NCI-H128 (cell line): Measurements from ENCODE around the gene COL6A3.
"Not testable (repeated sequence)": the region's sequence is repeated elsewhere in the genome, so short reads cannot be mapped to it uniquely, and the experiment has no call there.

Experiments
- DNase-seq: peaks from one replicate; lab custom pipeline; 2025; ENCODE audit not compliant: unreplicated experiment; lab: John Stamatoyannopoulos, UW

Gene COL6A3

DNA sequence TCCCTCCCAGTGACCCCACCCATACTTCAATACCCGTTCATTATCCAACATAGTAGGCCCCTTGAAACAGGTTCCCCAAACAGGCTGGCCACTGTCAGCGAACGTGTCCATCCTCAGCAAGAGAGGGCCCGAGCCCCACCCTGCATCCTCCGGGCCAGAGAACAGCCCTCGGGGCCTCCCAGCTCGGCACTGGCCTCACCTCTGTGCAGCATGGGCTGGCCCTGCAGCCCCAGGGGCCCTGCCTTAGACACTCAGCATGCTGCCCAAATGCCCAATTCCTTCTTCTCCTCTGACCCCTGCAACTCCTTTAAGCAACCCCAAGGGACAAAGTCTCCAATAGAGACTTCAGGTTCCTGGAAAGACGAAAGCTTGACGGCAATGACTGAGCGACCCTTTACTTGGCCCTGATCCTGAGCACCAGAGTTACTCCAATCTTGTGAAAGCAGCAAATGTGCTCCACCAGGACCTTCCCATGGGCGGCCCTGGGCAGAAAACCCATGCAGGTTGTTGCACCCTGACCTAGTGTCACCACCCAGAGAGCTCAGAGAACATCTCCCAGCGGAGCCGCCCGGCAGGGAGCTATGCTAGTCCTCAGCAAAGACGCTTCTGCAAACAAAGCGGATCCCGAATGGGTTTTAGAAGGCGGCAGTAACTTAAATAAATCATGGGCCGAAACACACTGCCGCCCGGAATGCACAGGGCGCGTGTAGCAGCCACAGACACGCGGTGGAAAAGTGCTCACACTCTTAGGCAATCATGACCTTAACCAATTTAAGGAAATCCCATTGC is 782 bp downstream of the COL6A3 start:
- no peak for DNase-seq

DNA sequence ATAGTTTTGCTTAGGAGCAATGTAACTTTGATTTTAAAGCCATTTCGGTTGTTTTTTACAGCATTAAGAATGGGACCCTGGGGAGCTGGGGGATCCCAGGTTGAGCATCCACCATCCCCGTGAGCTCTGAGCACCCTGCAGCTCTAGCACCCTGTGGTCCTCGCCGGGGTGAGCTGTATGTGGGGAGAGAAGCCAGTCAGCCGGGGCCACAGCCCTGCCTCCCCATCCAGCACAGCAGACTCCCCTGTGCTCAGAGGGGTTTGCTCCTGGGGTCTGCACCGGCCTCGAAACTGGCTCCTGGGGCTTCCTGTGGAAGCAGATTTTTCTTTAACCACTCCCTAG is 1.3 kb downstream of the COL6A3 start:
- DNase-seq = no peak

DNA sequence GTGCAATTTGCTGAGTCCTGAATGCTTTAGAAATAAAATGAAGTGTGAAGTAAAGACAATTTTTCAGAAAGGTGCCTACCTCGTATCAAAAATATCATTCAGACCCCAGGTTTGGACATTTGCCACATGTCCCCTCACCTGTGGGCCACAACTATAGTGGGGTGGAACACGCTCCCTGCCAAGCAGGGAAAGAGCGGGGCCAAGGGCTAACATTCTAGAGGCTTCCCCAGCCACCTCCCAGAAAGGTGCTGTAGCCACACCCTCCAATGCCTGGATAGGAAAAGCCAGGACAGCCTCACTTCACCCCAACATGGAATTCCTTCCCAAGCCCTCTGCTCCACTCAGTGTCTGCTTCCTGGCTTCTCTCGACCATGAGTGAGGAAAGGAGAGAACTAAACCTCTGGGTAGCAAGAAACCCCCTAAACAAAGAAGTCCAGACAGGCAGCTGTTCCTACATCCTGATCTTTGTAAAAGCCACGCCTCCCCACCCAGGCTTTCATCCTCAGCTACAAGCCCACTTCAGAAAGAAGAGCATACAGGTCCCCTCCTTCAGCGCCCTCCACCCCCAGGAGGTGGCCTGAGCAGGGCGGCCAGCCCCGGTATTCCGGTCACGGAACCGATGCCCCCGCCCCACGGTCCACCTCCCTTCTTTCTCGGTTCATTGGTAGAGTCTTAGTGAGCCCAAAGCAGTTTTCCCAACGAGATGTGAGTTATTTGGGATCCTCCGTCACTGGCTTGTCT is 2.1 kb downstream of the COL6A3 start:
- no peak for DNase-seq

DNA sequence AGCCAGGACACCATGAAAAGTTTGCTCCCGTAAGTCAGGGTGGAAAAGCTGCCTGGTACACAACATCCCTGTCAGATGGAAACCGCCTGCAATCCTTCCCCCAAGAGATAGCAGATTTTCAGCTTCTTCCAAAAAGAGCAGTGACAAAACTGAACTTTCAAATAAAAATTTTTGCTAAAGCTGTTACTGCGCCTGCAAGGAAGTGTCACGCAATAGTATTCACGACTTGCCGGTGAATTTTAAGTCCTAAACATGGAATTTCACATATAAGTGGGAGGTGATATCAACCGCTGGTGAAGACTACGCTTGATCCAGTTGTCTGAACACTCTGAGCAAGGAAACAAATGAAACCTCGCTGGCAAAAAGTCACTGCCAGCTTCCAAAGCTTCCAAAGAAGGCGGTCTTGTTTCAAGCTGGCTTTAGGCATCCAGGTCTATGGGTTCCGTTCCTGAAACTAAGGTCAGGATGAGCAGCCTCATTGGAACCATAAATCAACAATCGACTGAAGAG is 2.8 kb downstream of the COL6A3 start:
- DNase-seq = no peak

DNA sequence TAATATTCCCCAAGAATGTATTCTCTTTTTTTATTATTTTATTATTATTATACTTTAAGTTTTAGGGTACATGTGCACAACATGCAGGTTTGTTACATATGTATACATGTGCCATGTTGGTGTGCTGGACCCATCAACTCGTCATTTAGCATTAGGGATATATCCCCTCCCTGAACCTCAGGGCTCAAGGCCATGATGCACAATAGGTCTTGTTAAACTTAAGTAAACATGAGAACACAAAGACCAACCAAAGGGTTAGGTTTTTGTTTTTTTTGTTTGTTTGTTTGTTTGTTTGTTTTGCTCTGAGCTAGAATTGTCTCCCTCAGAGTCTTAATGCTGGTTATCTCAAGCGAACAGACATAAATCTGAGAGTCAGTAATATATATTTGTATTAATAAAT is 4.7 kb downstream of the COL6A3 start:
- DNase-seq = not testable (repeated sequence)

DNA sequence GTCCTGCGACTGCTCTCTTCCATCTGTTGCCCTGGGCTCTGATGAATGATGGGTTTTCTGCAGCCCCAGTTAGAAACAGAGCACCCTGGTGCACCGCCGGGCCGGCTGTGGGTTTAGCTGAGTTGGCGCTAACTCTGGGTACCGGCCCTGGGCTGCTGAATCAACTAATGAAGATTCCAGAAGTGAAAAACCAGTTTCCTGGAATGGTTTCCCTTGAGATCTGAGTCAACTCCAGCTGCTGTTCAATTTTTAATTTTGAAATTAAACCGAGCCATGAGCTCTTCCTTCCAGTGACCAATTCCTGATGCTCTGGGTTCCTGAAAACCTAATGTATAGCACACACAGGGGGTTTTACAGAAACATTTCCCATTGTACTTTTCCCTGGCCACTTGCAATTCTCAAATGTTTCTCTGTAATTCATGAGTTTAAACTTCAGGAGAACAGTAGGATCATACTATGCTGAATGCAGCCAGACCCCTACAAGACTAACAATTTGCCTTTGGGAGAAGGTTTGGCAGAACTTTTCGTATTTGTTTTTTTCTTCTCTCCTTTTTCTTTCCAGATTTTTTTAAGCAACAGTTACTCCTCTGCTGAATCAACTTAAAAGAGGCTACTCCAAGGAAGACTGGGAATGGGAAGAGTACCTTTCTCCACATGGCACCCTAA is 5.5 kb downstream of the COL6A3 start:
- no peak for DNase-seq

DNA sequence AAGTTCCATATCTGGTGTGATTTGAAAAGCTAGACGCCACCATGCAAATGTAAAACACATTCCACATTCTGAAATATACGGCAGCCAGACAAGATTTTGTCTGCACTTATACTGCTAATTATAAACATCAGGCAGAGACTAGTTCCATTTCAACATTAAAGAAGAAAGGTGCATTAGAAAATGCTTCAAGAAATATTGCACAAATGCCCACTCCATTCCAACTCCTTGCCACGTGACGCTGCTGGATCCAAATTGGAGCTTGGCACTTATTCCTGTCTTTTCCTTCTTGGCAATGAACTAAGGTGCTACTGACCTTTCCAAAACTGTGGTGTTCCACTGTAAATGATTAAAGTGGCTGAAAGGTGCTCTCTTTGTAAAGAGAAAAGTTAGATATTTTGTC is 6.3 kb downstream of the COL6A3 start:
- DNase-seq = no peak

DNA sequence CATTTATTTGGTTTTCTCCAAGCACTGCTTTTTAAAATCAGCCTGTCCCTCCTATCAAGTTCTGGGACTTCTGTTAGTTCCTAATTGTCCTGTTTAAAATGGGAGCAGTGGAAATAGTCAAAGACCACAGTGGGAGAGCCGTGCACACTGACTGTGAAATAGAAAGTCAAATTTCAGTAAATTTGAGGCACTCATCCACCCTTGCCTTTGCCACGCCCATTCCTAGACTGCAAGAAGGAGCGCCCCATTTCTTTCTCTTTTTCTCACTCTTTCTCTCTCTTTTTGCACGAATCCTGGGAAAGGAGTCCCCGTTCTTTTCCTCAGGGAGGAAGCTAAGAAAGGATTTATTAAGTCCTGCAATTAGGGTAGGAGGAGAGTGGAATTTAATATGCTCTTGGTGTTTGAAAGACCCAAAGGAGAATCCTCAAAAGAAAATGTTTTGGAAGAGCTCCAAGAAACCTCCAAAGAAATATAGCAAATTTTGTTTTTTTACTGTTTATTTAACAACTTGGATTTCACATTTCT is 7.5 kb downstream of the COL6A3 start:
- DNase-seq = no peak

DNA sequence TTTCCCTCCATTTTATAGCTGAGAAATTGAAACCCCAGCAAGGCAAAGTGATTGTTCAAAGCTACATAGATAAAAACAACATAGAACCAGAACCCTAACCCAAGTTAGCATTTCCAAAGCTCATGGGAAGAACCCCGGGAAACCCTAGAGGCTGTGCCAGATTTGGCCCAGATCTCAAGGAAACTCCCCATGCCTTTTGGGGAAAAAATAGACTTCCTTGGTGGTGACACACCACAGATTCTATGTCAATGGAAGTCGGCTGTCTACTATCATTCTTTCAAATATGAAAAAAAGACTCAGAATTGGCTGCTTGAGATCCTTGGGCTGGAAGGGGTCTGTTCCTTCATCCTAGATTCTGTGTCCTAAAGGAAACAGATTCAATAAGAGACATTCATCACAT is 8.4 kb downstream of the COL6A3 start:
- DNase-seq = no peak

DNA sequence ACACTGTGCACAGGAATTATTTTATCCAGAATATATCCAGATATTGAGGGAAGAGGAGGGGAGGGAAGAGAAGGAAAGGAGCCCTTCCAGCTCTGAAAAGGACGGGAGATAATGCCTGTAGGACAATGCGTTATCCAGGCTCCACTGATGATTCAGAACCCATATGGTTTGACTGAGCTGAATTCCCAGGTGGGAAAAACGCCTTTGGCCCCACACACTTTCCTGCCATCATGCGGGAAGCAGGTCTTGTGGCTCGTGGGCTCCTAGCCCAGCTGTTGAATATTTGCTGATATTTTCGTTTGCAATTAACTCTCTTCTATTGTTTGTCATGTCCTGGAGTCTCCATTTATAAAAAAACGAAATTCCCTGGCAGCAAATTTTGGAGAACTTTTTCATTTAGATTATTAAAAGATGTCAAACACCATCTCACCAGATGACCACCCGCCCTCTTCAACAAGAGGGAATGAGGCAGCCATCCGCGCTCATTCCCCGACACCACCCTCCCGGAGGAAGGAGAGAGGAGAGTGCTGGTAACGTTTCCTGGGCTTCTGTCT is 8.9 kb downstream of the COL6A3 start:
- DNase-seq = no peak

DNA sequence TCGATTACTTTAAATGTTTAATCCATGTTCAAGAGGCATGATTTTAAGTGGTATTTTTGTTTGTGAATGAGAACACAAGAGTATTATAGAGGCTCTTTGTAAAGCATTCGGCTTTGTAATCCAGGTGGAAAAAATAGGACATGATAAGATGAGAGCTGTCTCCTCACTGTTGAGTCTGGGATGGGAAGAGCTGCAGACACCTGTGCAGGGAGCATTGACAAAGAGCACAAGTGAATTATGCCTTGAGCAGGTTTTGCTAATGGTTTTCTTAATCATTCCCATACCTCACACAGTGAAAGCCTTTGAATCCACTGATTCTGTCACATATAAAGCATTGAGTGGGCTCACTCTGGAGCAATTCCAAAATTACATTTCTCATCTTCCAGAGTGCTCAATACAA is 9.6 kb downstream of the COL6A3 start:
- no peak for DNase-seq

DNA sequence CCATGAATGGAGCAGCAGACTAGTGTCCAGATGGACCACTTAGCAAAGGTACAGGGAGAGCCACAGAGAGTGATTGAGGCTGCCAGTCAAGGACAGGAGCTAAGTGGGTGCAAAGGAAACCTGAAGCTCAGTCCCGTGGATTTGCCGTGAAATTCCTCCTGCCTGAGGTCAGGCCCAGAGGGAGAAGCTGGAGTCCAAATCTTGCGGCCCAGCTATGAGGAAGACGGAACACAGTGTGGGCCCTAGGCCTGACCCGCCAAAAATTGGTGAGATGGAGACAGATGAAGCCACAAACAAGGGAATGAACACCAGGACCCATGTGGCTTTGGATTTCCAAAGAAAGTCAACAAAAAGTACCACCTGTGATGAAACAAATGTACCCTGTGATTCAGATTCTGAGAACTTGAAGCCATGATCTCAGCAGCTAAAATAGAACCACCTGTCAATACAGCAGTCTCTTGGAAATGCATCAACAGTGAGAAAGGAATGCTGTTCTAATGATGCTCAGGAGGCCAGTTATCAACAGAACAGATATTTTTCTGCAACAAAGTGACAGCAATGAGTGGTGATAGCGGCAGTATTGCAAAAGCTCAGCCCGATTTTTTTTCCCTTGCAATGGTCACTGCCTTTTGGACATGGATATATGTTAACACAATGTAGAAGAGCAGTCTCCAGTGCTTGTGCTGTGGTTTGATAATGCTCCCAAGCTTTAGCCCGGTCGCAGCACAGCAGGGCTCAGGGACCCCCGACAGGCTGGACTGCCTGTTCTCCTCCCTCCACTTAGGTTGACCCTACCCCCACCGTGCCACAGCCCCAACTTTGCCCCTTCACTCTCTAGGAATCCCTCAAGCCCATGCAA is 10.7 kb downstream of the COL6A3 start:
- no peak for DNase-seq

DNA sequence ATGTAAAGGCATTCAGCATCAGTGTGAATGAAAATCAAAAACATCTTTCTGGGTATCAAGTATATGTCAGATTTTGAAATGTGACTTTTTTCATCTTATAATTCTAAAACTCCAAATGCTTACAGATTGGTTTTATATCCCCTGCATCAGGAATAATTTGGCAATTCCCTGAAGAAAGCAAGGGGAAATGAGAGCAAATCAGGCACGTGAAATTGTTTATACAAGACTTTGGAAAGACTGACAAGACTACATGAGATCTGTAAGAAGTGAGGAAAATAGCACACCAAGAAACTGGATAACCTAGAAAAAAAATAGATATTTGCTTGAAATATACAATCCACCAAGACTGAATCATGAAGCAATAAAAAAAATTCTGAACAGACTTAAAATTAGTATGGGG is 13.8 kb downstream of the COL6A3 start:
- DNase-seq = no peak

DNA sequence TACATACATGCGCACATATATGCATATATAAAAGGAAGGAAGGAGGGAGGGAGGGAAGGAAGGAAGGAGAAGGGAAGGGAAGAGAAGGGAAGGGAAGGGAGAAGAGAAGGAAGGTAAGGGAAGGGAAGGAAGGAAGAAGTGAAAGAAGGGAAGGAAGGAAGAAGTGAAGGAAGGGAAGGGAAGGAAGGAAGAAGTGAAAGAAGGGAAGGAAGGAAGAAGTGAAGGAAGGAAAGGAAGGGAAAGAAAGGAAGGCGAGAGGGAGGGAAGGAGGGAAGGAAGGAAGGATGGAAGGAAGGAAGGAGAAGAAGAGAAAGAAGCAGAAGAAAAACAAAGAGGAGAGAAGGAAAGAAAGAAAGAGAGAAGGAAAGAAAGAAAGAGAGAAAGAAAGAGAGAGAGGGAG is 16.9 kb downstream of the COL6A3 start:
- DNase-seq = no peak

DNA sequence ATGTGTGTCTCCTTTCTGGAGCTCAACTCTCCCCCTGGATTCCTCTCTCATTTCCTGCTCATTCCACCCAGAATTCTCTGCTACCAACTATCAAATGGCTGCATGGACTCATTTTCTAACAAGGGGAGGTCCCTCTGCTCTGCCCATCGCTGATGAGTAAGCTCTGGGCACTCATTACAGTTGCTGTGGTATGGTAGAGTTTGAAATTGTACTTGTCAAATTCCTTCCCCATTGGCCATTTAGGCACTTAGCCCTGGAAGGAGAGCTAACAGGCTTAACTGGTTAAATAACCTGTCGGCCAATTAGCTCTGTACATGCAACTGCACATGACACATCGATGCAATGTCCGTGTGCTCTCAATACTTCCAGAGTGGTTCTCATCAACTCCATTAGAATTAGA is 20.4 kb downstream of the COL6A3 start:
- no peak for DNase-seq

DNA sequence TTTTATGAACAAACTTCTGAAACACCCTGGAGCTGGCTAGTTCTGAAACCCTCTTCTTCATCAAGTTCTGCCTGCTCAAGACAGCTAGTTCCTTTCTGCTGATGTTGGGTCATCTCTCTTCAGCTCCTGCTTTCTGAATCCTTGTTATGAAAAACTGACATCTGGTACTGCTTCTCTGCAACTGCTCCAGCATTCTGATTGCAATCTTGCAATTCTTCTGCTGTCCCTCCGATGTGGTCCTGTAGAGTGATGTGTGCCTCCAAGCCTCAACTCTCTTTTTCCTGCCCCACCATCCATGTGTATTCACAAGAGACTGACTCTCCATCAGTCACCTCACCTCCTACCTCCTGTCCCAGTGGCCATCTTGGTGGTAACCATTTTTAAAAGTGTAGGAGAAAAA is 21.8 kb downstream of the COL6A3 start:
- DNase-seq = no peak

DNA sequence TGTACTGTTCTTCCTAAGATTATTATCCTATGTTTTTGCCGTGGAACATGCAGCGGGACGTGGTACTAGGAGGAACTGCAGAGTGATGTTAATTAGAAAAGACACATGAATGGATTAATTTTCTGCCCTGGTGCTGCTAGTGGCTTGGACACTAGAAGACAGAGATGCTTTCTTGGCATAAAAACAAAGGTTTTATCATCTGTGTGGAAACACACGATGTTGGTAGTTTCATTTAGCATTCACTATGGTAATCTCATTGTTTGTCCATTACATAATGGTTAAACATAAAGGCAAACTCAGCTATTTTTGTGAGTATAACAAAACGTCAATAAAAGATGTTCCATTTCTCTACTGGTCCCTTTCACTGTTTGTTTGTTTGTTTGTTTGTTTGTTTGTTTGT is 22.8 kb downstream of the COL6A3 start:
- no peak for DNase-seq

DNA sequence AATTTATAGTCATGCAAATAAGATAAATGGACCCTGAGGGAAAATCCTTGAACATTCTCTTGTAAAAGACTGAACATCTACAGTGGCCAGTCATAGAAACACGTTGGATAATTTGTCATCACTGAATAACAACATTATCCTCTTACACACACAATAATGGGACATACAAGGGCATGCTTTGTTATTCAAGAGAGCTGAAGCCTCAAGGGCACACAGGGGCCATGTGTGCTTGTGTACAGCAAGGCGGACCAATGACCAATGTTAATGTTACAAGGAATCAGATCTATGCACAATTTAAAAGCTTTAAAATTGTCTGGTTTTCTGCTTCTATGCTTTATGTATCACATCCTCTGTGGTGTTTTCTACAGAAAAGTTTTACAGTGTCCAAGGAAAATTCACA is 23.7 kb downstream of the COL6A3 start:
- no peak for DNase-seq

DNA sequence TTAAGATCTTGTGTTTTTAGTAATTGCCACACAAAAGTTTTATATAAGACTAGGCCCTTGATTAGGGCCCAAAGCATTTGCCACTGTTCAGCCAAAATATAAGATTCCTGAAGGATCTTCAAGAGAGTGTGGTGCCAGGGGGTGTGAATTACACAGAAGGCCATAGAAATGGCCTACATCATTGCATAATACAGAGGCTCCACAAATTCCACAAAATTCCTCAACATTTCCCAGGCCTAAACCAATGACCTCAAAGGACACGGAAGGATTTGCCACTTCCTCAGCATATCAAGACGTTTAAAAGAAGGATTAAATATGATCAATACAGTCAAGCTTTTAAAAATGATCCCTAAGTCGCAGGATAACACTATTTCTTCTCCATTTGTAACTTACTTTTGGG is 24.1 kb downstream of the COL6A3 start:
- DNase-seq = no peak

DNA sequence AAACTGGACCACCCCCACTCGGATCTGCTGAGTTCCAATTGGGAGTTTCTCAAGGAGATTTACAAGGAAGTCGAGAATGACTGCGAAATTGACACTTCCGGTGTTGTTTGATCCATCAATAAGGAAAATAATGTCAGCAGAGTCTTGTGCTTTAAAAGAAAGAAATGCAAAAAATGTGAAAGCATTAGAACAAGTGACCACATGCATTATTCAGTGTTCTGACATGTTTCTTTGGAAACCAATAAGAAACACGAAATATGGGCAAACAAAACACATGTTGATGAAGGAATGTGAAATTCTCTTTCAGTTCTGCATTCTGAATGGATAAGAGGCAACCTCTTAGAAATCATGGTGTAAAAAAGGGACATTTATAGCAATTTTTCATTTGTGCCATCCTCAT is 25.9 kb downstream of the COL6A3 start:
- no peak for DNase-seq

DNA sequence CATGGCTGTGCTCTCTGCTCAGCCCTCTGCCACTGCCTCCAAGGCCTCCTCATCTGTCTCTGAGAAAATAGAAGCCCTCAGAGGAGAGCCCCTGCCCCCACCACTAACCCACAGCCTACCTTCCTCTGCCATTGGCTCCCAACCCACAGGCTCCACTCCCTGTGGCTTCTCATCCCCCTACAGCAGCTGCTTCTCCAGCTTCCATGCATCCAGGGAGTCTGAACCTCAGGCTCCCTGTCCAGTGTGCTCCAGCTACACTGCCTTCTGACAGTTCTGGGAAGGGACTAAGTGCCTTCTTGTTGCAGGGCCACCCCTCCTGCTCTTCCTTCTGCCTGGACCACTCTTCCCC is 29.3 kb downstream of the COL6A3 start:
- no peak for DNase-seq
